T-helper 1 cell treated with Interleukin-12 subunit alpha and Interleukin-12 subunit beta and Interleukin-4 antibody, amounts not matched to agents 30 ng/mL and 1 ng/mL, for 36 hours (primary cell): Measurements from ENCODE around the gene SNAP47. TPM values are rescaled to one million over a fixed set of nuclear protein-coding genes. Genes with fewer than 3 reads are reported as not detected.

ENCODE experiments used
- total RNA-seq: library from RNA; stranded (reverse); gene quantifications from 2 replicates; pipeline ENCODE4 v1.2.3, GENCODE V29; 2022

Gene SNAP47
- total RNA-seq, 1 donor from 2014 or later = 38.4 TPM

Other genes with a start within 250 kb of the SNAP47 start
- 2.9 and 4.4 TPM in 2 replicates for gene ZNF678, start 171.9 kb upstream of the SNAP47 start, total RNA-seq
- gene JMJD4, start 133 bp upstream of the SNAP47 start, total RNA-seq = 24.5 and 25.6 TPM in 2 replicates
- gene PRSS38, start 80.2 kb downstream of the SNAP47 start, total RNA-seq = not detected in 2 replicates
- gene WNT9A, start 212.5 kb downstream of the SNAP47 start, total RNA-seq = 0.27 TPM in 2 replicates